ENCODE measurements around the gene CRTC3. TPM values are rescaled to one million over a fixed set of nuclear protein-coding genes. Genes with fewer than 3 reads are reported as not detected.

CRTC3 gene
- total RNA-seq, 1 donor from 2014 or later: 21.4 TPM

- FAIRE-seq: no peak
- Histone ChIP-seq H3K4me1 (ENCODE audit: insufficient read depth, low read length) (no peaks in the 10 kb centered on the region), H4K20me1 (ENCODE audit: insufficient read depth, low read length) (peaks cover 17% of the 10 kb centered on the region), H2AFZ (ENCODE audit: low read depth, low read length) (no peak overlapping the region), H3K9me3 (ENCODE audit: insufficient read depth, low read depth, low read length) (no peaks in the 10 kb centered on the region), H3K4me3 (ENCODE audit: insufficient read depth, low read depth, low read length) (no peak overlapping the region), H3K27ac (ENCODE audit: low read depth, low read length) (no peak overlapping the region), H3K4me2 (ENCODE audit: low read length) (no peak overlapping the region), H3K9ac (ENCODE audit: low read length) (no peak overlapping the region), H3K36me3 (ENCODE audit: insufficient read depth, low read length) (no peaks in the 10 kb centered on the region), H3K27me3 (ENCODE audit: insufficient read depth, low read length) (no peaks in the 10 kb centered on the region), H3K79me2 (ENCODE audit: insufficient read depth, low read length) (no peaks in the 10 kb centered on the region)
- Mint-ChIP-seq H3K36me3 (ENCODE audit: low read depth, unreplicated experiment) (peaks cover 11% of the 10 kb centered on the region), H3K9me3 (ENCODE audit: unreplicated experiment) (no peaks in the 10 kb centered on the region), H3K4me3 (ENCODE audit: unreplicated experiment) (no peak overlapping the region), H3K27ac (ENCODE audit: unreplicated experiment) (no peak overlapping the region), H3K4me1 (ENCODE audit: low read depth, unreplicated experiment) (no peaks in the 10 kb centered on the region), H3K27me3 (ENCODE audit: low read depth, unreplicated experiment) (no peaks in the 10 kb centered on the region)
- no peak for DNase-seq (ENCODE audit: low read depth)
- TF ChIP-seq, protein P1, sequence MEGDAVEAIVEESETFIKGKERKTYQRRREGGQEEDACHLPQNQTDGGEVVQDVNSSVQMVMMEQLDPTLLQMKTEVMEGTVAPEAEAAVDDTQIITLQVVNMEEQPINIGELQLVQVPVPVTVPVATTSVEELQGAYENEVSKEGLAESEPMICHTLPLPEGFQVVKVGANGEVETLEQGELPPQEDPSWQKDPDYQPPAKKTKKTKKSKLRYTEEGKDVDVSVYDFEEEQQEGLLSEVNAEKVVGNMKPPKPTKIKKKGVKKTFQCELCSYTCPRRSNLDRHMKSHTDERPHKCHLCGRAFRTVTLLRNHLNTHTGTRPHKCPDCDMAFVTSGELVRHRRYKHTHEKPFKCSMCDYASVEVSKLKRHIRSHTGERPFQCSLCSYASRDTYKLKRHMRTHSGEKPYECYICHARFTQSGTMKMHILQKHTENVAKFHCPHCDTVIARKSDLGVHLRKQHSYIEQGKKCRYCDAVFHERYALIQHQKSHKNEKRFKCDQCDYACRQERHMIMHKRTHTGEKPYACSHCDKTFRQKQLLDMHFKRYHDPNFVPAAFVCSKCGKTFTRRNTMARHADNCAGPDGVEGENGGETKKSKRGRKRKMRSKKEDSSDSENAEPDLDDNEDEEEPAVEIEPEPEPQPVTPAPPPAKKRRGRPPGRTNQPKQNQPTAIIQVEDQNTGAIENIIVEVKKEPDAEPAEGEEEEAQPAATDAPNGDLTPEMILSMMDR (IDR thresholded peaks at IDR 0.05; ENCODE audit: insufficient read depth, low read depth, low read length): no peak
- TF ChIP-seq EZH2 (IDR thresholded peaks at IDR 0.05; ENCODE audit: insufficient read depth, low read length): no peak
These were observed 69.4 kb downstream of the CRTC3 start for GRCh38 chr15:90599116-90599515.

DNA sequence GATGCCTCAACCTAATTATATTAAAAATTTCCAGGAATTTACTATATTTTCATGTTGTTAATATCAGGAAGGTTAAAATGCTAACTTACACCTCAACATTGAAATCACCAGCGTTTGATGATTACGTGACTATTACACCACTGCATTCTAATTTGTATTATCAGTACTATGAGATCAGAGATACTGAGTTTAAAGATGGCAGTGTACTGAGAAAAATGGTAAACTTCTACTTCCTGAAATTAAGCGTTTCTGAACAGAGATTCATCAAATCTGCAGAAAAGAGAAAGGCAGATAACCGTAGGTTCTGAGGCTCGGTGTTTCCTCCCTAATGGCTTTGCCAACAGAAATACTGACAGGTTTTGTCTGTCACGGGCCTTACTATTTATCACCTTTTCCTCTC, 69.9 kb downstream of the CRTC3 start:
- Histone ChIP-seq H3K9ac (ENCODE audit: low read length) (no peak overlapping the region), H3K4me3 (ENCODE audit: insufficient read depth, low read depth, low read length) (no peak overlapping the region), H4K20me1 (ENCODE audit: insufficient read depth, low read length) (peaks cover 17% of the 10 kb centered on the region), H3K27ac (ENCODE audit: low read depth, low read length) (no peak overlapping the region), H3K4me2 (ENCODE audit: low read length) (no peak overlapping the region), H3K9me3 (ENCODE audit: insufficient read depth, low read depth, low read length) (no peaks in the 10 kb centered on the region), H3K79me2 (ENCODE audit: insufficient read depth, low read length) (no peaks in the 10 kb centered on the region), H3K36me3 (ENCODE audit: insufficient read depth, low read length) (no peaks in the 10 kb centered on the region), H3K4me1 (ENCODE audit: insufficient read depth, low read length) (no peaks in the 10 kb centered on the region), H2AFZ (ENCODE audit: low read depth, low read length) (no peak overlapping the region), H3K27me3 (ENCODE audit: insufficient read depth, low read length) (no peaks in the 10 kb centered on the region)
- H3K4me3 Mint-ChIP-seq (ENCODE audit: unreplicated experiment): no peak overlapping the region
- no peaks in the 10 kb centered on the region for H3K27me3 Mint-ChIP-seq (ENCODE audit: low read depth, unreplicated experiment)
- H3K36me3 Mint-ChIP-seq (ENCODE audit: low read depth, unreplicated experiment): peaks cover 12% of the 10 kb centered on the region
- no peaks in the 10 kb centered on the region for H3K9me3 Mint-ChIP-seq (ENCODE audit: unreplicated experiment)
- FAIRE-seq (no peak), DNase-seq (ENCODE audit: low read depth) (no peak)
- no peak for TF ChIP-seq EZH2 (IDR thresholded peaks at IDR 0.05; ENCODE audit: insufficient read depth, low read length)
- TF ChIP-seq, protein P1 (IDR thresholded peaks at IDR 0.05; ENCODE audit: insufficient read depth, low read depth, low read length): no peak
- H3K4me1 Mint-ChIP-seq (ENCODE audit: low read depth, unreplicated experiment): no peaks in the 10 kb centered on the region
- no peak overlapping the region for H3K27ac Mint-ChIP-seq (ENCODE audit: unreplicated experiment)

DNA sequence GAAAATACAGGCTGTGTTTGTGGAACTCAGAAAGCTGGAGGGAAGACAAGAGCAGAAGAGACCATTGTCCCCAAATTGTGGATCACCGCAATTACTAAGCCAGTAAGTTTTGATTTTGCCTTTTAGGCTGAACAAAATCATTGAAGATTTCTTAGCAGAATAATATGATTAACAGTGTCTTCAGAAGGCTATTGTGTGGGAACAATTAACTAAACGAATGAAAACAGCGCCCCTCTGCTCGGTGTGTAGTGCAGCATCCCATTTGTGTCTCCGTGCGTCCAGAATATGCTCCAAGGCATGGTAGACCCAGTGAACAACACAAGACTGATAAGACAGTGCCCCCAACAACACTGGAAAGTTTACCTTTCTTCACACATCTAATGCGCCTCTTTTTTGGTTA, 71.2 kb downstream of the CRTC3 start:
- Histone ChIP-seq H3K4me1 (ENCODE audit: insufficient read depth, low read length) (no peaks in the 10 kb centered on the region), H3K9me3 (ENCODE audit: insufficient read depth, low read depth, low read length) (no peaks in the 10 kb centered on the region), H3K27ac (ENCODE audit: low read depth, low read length) (no peak overlapping the region), H3K4me2 (ENCODE audit: low read length) (no peak overlapping the region), H3K36me3 (ENCODE audit: insufficient read depth, low read length) (no peaks in the 10 kb centered on the region), H3K9ac (ENCODE audit: low read length) (no peak overlapping the region), H2AFZ (ENCODE audit: low read depth, low read length) (no peak overlapping the region), H3K79me2 (ENCODE audit: insufficient read depth, low read length) (no peaks in the 10 kb centered on the region), H4K20me1 (ENCODE audit: insufficient read depth, low read length) (peaks cover 14% of the 10 kb centered on the region), H3K4me3 (ENCODE audit: insufficient read depth, low read depth, low read length) (no peak overlapping the region), H3K27me3 (ENCODE audit: insufficient read depth, low read length) (no peaks in the 10 kb centered on the region)
- Mint-ChIP-seq H3K9me3 (ENCODE audit: unreplicated experiment) (no peaks in the 10 kb centered on the region), H3K27ac (ENCODE audit: unreplicated experiment) (no peak overlapping the region), H3K27me3 (ENCODE audit: low read depth, unreplicated experiment) (no peaks in the 10 kb centered on the region), H3K36me3 (ENCODE audit: low read depth, unreplicated experiment) (peaks cover 12% of the 10 kb centered on the region), H3K4me1 (ENCODE audit: low read depth, unreplicated experiment) (no peaks in the 10 kb centered on the region), H3K4me3 (ENCODE audit: unreplicated experiment) (no peak overlapping the region)
- TF ChIP-seq, protein P1 (IDR thresholded peaks at IDR 0.05; ENCODE audit: insufficient read depth, low read depth, low read length): no peak
- TF ChIP-seq EZH2 (IDR thresholded peaks at IDR 0.05; ENCODE audit: insufficient read depth, low read length): no peak
- DNase-seq (ENCODE audit: low read depth) (no peak), FAIRE-seq (no peak)
